GM23248 (cell line): Measurements from ENCODE around the gene STH.

Experiments used
- EZH2 ChIP-seq: fragments of 200-600 bp; sonication (generic); IDR thresholded peaks from 2 replicates; pipeline ENCODE4 v1.6.1; 2018; ENCODE audit warnings: antibody characterized with exemption, mild to moderate bottlenecking; ENCODE audit not compliant: insufficient read depth, poor library complexity, severe bottlenecking
- EZH2phosphoT487 ChIP-seq: fragments of 200-600 bp; sonication (generic); IDR thresholded peaks from 2 replicates; pipeline ENCODE4 v1.6.1; 2018; ENCODE audit warnings: antibody characterized with exemption, moderate library complexity, mild to moderate bottlenecking, low read depth; ENCODE audit not compliant: insufficient read depth

GRCh38 chr17:46002973-46003316 is 3.9 kb downstream of the STH start:
- no peak for TF ChIP-seq EZH2phosphoT487
- TF ChIP-seq EZH2: no peak
